HG02840 (cell line): Measurements from ENCODE around the gene KCNK7.
"Not testable (repeated sequence)": the region's sequence is repeated elsewhere in the genome, so short reads cannot be mapped to it uniquely, and the experiment has no call there.

Experiments
- ATAC-seq: cut with Tn5 transposase; IDR thresholded peaks from one replicate; pipeline ENCODE4 v1.9.1; 2021; ENCODE audit warnings: mild to moderate bottlenecking, moderate library complexity, moderate number of reproducible peaks; ENCODE audit not compliant: unreplicated experiment, low FRiP score

The KCNK7 gene

GRCh38 chr11:65575568-65576231 lies 19.9 kb downstream of the KCNK7 start, which contains the start of gene EHBP1L1:
TSS of gene EHBP1L1 (plus strand) at chr11:65576053. CDS start at chr11:65576303, 250 bp downstream.
- no peak for ATAC-seq

GRCh38 chr11:65574811-65575567 lies 20.6 kb downstream of the KCNK7 start:
- ATAC-seq = no peak

- no peak for ATAC-seq
Observed at GRCh38 chr11:65574109-65574810, 21.3 kb downstream of the KCNK7 start.

- no peak for ATAC-seq
Observed at GRCh38 chr11:65573391-65574079, 22.1 kb downstream of the KCNK7 start.

- ATAC-seq = no peak
Observed at GRCh38 chr11:65572356-65573051, 23.1 kb downstream of the KCNK7 start, which contains the start of gene FAM89B. TSS of gene FAM89B (plus strand) at chr11:65572538. CDS start at chr11:65572670, 132 bp downstream.

- no peak for ATAC-seq
Observed at GRCh38 chr11:65571940-65572339, 23.7 kb downstream of the KCNK7 start.

- ATAC-seq = no peak
Observed at GRCh38 chr11:65571420-65571819, 24.2 kb downstream of the KCNK7 start.

GRCh38 chr11:65569973-65570918 lies 25.4 kb downstream of the KCNK7 start, which contains the start of gene ZNRD2:
TSS of gene ZNRD2 (plus strand) at chr11:65570477. CDS start at chr11:65570492, 15 bp downstream.
- ATAC-seq = peak; percentile 56

GRCh38 chr11:65569164-65569972 lies 26.2 kb downstream of the KCNK7 start:
- no peak for ATAC-seq

- ATAC-seq = no peak
Observed at GRCh38 chr11:65565624-65566453, 29.8 kb downstream of the KCNK7 start.

GRCh38 chr11:65564879-65565559 lies 30.6 kb downstream of the KCNK7 start:
- ATAC-seq = not testable (repeated sequence)

- no peak for ATAC-seq
Observed at GRCh38 chr11:65563601-65564000, 32.0 kb downstream of the KCNK7 start.

GRCh38 chr11:65562788-65563187 lies 32.8 kb downstream of the KCNK7 start:
- no peak for ATAC-seq

- ATAC-seq = no peak
Observed at GRCh38 chr11:65562020-65562419, 33.6 kb downstream of the KCNK7 start.

GRCh38 chr11:65560555-65561418 lies 34.8 kb downstream of the KCNK7 start:
- ATAC-seq = no peak
